A549 treated with ZK216348 at 1 μM for 4 hours (cell line): ENCODE results near the gene FZD7. TPM values are rescaled to one million over a fixed set of nuclear protein-coding genes. Genes with fewer than 3 reads are reported as not detected.

Experiments
- total RNA-seq: library from RNA; stranded (reverse); fragments of 200-300 nt; extraction: Qiagen RNA extraction; gene quantifications from 5 replicates; pipeline ENCODE4 v1.2.3, GENCODE V29; 2022; ENCODE audit warnings: low read depth

Gene FZD7
- 4.4 to 7.3 TPM (median 6.0 TPM) in 5 replicates for total RNA-seq

DNA sequence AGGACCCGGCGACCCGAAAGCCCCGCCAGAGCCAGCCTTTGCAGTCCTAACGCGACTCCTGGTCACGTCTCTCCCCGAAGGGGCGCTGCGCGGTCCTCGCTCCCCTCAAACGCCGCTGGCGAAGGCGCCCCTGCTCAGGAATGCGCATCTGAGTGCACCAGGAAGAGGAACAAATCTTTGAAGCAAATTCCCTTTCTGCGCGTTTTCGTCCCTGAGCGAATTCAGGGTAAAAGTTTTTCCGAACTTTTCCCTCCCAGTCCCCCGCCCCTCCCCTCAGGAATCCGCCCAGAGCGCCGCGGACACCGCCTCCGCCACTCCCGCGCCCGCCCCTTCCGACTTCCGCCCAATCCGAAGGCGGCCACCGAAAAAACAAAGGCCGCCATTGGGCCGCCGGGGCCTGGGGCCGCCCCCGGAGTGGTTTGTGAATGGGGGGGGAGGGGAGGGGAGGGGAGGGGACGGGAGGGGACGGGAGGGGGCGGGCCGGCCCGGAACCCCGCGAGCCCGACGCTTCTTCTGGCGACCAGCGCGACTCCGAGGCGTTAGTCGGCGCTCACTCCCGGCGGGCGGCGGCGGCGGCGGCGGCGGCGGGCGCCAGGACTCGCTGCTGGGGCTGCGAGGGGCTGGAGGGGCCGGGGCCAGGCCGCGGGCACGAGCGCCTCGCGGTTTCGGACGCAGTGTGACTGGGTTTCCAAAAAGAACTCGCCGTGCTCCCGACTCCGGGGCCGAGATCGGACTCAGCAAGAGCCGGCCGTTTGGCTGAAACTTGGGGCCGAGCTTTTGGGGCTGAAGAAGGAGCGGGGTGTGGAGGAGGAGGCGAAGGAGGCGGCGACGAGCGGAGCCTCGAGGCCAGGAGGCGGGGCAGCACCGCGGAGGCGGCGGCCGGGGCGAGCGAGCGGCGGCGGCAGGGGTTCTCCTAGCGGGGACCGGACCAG is at the start of gene FZD7:
Gene FZD7, plus strand, starts transcription at position 539 of the 932 bp plus-strand sequence. CDS start 793 bp downstream, outside the sequence.

GRCh38 chr2:202072737-202073401 is 39.2 kb downstream of the FZD7 start, which contains the start of gene KIAA2012:
KIAA2012 (plus strand) TSS chr2:202073255; CDS start chr2:202073628, 373 bp downstream.

Other genes with a start within 250 kb of the FZD7 start
- not detected in 5 replicates for gene CDK15, start 227.3 kb upstream of the FZD7 start, total RNA-seq
- gene KIAA2012, start 39.4 kb downstream of the FZD7 start, total RNA-seq = not detected in 5 replicates
- gene SUMO1, start 204.7 kb downstream of the FZD7 start, total RNA-seq = 114 to 256 TPM (median 137 TPM) in 5 replicates
- gene NOP58, start 231.9 kb downstream of the FZD7 start, total RNA-seq = 113 to 180 TPM (median 129 TPM) in 5 replicates